Superior temporal gyrus (tissue), 1 donor: Measurements from ENCODE around the gene TMEM86B.
A peak's percentile ranks its signal among the peaks of the same experiment; 100 is the strongest.

Experiments used
- DNase-seq: peaks from one replicate; pipeline ENCODE4 v3.0.0-alpha.2; 2016; ENCODE audit errors: extremely low spot score

TMEM86B gene, protein sequence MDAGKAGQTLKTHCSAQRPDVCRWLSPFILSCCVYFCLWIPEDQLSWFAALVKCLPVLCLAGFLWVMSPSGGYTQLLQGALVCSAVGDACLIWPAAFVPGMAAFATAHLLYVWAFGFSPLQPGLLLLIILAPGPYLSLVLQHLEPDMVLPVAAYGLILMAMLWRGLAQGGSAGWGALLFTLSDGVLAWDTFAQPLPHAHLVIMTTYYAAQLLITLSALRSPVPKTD

DNA sequence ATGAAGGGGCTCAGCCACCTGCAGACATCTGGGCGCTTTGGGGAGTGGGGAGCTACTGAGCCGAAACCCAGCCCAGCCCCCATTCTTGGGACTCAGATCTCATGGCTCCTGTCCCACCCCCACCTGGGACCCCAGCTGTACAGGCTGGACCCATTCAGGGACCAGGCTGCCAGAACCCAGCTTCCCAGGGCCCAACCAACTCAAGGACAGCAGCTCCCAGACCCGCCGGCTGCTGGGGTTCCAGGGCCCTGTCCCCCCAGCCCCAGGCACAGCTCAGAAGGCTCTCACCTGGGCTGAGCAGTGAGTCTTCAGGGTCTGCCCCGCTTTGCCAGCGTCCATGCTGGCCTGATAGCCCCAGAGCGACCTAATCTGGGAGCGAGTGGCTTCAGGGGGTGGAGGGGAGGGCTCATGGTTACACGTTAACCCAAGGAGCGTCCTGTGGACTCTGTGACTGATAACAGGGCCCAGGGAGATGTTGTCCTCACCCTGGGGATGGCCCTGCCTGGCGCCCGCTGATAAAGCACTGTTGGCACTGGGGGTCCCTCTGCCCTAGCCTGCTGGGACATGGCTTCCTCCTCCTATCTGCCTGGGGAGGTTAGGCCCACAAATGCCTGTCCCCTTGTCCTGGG is at the start of gene TMEM86B:
TMEM86B (minus strand) TSS at position 361 of the 629 bp plus-strand sequence; CDS start at position 339, 22 bp downstream.
- DNase-seq, result no peak

DNA sequence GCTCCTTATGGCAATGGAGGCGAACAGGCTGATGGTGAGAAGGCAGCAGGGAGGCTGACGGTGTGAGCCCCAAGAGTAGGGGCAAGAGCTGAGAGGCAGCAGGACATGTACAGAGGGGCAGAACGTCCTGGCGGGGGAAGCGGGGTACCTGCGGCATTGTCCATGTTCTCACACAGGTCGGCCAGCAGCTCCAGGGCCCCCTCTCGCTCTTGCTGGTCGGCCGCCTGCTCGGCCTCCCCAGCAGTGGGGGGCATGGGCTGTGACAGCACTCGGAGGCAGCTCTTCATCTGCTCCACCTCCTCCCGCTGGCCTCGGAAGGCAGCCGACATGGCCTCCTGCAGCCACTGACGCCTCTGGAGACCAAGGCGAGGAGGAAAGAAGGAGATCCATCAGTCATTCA is 48.9 kb upstream of the TMEM86B start:
- DNase-seq, result no peak

DNA sequence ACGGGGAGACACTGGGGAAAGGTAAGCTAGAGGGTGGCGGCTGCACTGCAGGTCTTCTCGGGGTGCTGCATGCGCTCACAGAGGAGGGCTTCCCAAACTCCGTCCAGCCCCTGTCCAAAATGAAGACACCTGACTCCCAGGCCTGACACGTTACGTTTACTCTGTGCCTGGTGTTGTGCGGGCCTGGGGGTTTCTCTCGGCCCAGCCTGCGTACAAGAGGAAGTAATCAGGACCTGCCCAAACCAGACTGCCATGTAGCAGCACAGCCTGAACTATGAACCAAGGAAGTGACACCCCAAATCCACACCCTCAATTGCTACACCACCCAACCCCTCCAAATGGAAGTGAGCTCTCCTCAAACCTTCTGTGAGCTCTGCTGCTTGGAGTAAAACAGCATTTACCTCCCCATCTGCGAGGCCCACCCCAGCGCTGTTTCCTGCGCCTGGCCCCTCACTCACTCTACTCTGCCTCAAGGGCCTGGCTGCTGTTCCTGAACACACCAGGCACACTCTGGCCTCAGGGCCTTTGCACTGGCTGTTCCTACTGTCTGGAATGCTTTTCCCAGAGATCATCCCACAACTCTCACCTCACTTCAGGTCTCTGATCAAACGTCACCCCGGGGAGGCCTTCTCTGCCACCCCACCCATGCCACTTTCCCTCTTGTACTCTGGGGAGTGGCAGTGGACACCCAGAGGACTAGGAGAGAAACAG is 48.3 kb upstream of the TMEM86B start:
- DNase-seq, result no peak

DNA sequence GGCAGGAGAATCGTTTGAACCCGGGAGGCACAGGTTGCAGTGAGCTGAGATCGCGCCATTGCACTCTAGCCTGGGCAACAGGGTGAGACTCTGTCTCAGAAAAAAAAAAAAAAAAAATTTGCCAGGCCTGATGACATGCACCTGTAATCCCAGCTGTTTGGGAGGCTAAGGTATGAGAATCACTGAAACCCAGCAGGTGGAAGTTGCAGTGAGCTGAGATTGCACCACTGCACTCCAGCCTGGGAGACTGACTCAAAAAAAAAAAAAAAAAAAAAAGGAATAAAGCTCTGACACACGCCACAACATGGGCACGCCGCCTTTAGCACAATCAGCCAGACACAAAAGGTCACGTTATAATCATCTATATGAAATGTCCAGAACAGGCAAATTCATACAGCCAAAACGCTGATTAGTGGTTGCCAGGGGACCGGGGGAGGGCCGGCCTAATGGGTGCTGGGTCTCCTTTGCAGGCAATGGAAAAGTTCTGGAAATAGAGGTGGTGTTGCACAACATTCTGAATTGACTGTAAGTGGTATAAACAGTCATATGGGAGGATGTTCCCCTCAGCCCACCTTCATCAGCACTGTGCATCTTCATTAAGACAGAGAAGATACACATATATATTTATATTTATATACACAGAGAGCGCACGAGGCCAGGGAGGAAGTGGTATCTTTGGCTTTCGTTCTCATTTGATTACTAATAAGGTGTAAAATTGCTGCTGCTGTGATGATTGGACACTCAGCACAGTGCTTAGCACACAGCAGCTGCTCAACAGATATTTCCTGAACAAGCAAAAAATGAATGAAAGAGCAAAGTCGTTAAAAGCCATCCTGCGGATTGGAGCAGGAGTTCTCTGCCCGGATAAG is 47.5 kb upstream of the TMEM86B start:
- no peak for DNase-seq

GRCh38 chr19:55273978-55274707 is 45.6 kb upstream of the TMEM86B start:
- DNase-seq, result no peak

DNA sequence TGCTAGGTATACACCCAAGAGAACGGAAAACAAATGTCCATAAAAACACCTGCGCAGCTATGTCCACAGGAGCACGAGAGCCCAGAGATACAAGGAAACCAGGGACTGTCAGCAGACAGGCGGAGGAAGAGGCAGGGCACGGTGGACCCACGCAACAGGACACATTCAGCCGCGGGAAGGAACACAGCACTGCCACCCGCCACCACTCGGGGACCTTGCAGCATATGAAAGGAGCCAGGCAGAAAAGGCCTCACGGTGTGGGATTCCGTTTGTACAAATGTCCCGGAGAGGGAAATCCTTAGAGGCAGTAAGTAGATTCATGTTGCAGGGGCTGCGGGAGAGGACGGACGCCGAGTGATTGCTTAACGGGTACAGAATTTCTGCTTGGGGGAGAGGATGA is 43.6 kb upstream of the TMEM86B start:
- DNase-seq, result no peak

DNA sequence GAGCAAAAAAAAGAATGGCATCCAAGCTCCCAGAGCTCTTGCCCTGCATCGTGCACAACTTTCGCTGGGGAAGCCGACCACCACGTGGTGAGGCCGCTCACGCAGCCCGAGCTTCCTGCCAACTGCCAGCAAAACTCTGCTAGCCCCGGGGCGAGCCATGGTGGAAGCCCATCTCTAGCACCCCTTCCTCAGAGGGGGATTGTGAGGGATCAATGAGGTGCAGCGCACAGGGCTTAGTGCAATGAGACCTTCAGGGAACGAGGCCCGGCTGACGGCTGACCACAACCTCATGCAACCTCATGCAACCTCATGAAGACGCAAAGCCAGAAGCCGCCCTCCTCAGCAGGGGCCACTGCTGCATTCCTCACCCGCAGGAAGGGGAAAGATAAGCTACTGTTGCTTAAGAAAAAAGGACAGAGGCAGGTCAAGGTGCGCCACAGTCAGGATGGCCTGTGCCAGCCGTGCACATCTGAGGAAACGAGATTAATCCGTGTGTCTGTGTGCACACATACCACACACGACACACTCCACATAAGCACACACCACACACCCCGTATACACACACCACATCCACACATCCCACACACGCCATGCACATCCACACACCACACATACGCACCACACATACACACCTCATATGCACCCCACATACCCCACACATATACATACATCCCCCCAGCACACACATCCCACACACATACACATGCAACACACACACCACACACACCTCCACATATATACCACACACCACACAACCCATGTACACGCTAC is 41.8 kb upstream of the TMEM86B start:
- DNase-seq, result no peak

DNA sequence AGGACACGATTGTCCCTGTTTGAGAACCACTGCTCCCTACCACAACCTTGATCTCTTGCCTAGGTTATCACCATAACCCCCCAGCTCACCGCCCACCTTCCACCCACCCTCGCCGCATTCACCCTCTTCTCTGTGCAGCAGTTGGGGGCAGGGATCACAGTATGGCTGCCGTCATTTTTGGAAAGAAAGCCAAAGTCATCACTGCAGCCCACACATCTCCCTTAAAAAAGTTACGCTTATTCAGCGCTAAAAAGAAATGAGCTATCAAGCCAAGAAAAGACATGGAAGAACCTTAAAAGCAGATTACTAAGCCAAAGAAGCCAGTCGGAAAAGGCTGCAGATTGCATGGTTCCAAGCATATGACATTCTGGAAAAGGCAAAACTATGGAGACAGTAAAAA is 40.7 kb upstream of the TMEM86B start:
- DNase-seq, result peak; percentile 68

GRCh38 chr19:55266840-55267239 is 38.3 kb upstream of the TMEM86B start:
- no peak for DNase-seq

- DNase-seq, result no peak
Measured at GRCh38 chr19:55266404-55266803, 37.8 kb upstream of the TMEM86B start.

DNA sequence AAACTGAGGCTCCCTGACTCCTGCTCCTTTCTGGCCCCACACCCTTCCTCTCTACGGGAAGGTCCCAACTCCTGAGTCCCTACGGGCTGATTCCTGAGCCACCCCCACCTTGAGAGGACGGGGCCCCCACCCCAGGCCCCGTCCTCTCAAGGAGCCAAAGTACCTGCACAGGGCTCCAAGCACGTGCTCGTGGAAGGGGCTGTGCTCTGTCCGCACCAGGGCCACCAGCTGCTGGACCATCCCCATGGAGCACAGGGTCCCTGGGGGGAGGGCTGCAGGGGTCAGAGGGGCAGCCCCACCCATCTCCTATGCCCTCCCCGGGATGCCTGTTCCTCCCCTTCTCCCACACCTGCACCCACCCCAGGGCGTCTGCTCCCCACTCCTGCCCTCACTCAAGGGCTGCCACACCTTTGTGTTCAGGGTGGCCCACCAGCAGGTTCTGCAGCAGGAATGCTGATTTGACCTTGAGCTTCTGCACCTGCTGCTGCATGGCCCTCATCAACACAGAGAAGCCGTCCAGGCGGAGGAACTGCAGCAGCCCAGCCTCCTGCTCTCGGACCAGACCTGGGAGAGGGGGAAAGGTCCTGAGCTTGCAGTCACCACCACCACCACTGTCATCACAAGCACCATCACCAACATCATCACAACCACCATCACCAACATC is 37.3 kb upstream of the TMEM86B start:
- no peak for DNase-seq

GRCh38 chr19:55265173-55265572 is 36.6 kb upstream of the TMEM86B start:
- no peak for DNase-seq

- no peak for DNase-seq
Measured at GRCh38 chr19:55264531-55264930, 36.0 kb upstream of the TMEM86B start.

DNA sequence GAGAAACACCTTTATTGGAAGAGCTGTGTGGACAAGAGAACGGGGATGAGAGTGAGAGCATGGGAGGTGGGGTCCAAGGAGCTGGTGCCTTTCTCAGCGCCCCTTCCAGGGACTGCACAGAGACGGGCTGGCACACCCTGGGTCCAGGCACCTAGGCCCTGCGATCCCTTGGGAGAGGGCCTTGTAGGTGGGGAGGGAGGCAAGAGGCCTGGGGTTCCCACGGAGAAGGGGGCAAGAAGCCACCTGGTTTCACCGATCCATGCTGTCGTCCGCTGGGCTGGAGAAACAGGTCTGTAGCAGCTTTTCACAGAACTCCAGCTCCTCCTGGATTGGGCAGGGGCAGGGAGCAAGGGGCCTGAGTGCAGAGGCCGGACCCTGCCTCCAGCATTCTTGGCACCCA is 33.8 kb upstream of the TMEM86B start:
- DNase-seq, result no peak

- DNase-seq, result no peak
Measured at GRCh38 chr19:55261671-55262126, 33.1 kb upstream of the TMEM86B start.

GRCh38 chr19:55259540-55260210 is 31.1 kb upstream of the TMEM86B start:
- DNase-seq, result no peak

DNA sequence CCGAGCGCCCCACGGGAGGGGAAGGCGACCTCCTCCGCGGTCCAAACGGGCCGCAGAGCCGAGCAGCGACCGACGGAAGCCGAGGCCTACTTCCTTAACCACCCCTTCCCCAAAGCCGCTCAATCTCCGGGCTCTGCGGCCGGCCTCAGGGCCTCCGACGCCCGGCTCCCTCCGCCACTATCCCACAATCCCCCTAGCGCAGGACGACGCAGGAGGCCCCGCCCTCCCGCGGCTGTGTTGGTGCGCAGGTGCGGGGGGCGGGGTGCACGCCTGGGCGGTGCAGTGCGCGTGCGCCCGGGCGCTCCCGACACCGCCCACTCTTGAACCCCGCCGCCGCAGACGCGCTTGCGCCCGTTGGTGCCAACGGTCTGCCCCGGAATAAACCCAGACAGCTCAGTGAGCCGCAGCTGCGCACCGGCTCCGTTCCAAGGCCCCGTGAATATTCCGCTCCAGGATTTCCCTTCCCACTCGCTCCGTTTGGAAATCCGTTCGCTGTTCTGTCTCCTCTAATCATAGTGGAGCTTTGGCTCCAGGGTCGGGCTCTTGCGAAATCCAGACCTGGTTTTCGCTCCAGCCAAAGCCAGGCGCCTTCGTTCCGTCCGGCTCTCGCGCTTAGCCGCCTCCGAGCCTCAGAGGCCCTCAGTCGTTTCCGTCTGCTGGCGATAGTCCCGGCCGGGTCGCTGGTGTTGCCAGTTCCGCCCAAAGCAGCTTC is 30.4 kb upstream of the TMEM86B start, which contains the start of gene PPP6R1:
PPP6R1 (minus strand) TSS at position 190 of the 712 bp plus-strand sequence. CDS start 11,914 bp downstream, outside the sequence.
- DNase-seq, result peak; percentile 99

DNA sequence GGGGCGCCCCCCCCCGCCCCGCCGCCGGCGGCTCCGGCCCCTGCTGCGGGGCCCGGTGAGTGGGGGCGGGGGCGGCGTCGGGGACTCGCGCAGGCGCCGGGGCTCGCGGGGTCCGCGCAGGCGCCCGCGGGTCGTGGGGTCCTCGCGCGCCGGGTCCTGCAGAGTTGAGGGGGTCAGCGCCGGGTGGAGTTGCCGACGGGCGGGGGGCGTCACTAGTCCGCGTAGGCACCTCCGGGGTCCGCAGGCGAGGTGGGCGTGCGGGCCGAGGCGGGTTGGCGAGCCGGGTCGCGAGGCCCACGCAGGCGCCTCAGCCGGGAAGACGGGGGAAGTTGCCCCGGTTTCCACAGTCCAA is 29.9 kb upstream of the TMEM86B start:
- DNase-seq, result no peak
